Activated CD8-positive, alpha-beta T cell treated with anti-CD3 and anti-CD28 coated beads for 36 hours (primary cell): ENCODE data around the gene MEOX1. TPM values are rescaled to one million over a fixed set of nuclear protein-coding genes. Genes with fewer than 3 reads are reported as not detected.

Experiments
- ATAC-seq: fragments of 200-7000 bp; cut with Tn5 transposase; one replicate; pipeline ENCODE4 v1.10.0; 2021; ENCODE audit warnings: mild to moderate bottlenecking, moderate library complexity
- CTCF ChIA-PET: fragments of 350-600 bp; sonication (Branson Sonifier 250); formaldehyde crosslinking; loops from one replicate; lab custom pipeline; 2021; ENCODE audit warnings: antibody characterized with exemption; lab: Charles Lee
- POLR2A ChIA-PET: fragments of 350-600 bp; sonication (Branson Sonifier 250); formaldehyde crosslinking; loops from one replicate; lab custom pipeline; 2021; ENCODE audit warnings: antibody characterized with exemption; lab: Charles Lee
- DNase-seq: peaks from one replicate; pipeline ENCODE4 v3.0.0-alpha.2; 2020
- H3K27ac Mint-ChIP-seq: one replicate; pipeline ENCODE4 v1.8.0; 2021; ENCODE audit warnings: mild to moderate bottlenecking, mixed read lengths
- H3K27me3 Mint-ChIP-seq: one replicate; pipeline ENCODE4 v1.8.0; 2021; ENCODE audit warnings: mixed read lengths
- H3K36me3 Mint-ChIP-seq: one replicate; pipeline ENCODE4 v1.8.0; 2021; ENCODE audit warnings: low read depth, mixed read lengths
- H3K4me1 Mint-ChIP-seq: one replicate; pipeline ENCODE4 v1.8.0; 2021; ENCODE audit warnings: low read depth, mixed read lengths
- H3K4me3 Mint-ChIP-seq: one replicate; pipeline ENCODE4 v1.8.0; 2021; ENCODE audit warnings: mild to moderate bottlenecking, moderate library complexity, mixed read lengths
- H3K9me3 Mint-ChIP-seq: one replicate; pipeline ENCODE4 v1.8.0; 2021; ENCODE audit warnings: mixed read lengths
- CTCF ChIP-seq: fragments of 200-600 bp; IDR thresholded peaks from one replicate; pipeline ENCODE4 v1.8.0; 2022; ENCODE audit warnings: antibody characterized with exemption, mild to moderate bottlenecking
- intact Hi-C: fragments of 100-400 bp; cut with micrococcal nuclease; formaldehyde crosslinking; loops from one replicate; pipeline ENCODE4 v1.10.0; 2022
- total RNA-seq, 2 experiments: library from RNA; stranded (reverse); gene quantifications; one replicate each; pipeline ENCODE4 v1.2.3, GENCODE V29; 2021

Gene MEOX1
- total RNA-seq, 2 experiments from 2014 or later: 0.45 to 0.47 TPM

DNA sequence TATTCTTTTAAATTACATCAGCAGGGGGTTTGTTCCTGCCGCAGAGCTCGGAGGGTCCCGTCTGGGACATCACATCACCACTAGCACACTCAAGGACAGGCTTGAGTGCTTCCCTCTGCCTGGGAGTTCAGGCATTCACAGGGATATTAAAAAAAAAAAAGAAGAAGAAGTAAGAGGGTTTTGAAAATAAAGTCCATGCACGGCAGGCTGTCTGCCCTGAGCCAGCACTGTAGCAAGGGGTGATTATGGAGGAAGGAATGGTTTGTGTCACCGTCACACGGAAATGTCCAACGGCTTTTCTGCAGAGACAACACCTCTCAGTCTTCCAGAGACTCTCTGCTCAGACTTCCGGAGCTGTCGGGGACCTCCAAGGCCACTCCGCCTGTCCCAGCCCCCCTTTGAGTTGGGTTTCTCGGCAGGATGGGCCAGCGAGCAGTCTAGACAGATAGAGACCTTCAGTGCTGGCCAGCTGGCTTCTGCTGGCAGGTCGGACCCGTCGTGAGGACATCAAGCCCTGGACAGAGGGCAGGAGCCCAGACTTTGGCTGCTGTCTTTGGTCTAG lies 33.6 kb downstream of the MEOX1 start:
- Mint-ChIP-seq H3K4me1 (no peaks in the 10 kb centered on the region), H3K27ac (no peak overlapping the region), H3K4me3 (no peak overlapping the region), H3K27me3 (peaks cover 4% of the 10 kb centered on the region), H3K36me3 (no peaks in the 10 kb centered on the region), H3K9me3 (no peaks in the 10 kb centered on the region)
- ATAC-seq: no peak
- ChIA-PET POLR2A (no interaction called here), CTCF (interaction anchor here (1.0 kb wide), 1 partner anchor 46 kb away, joined by 3 read pairs; no protein-coding TSS in a partner anchor)
- no peak for TF ChIP-seq CTCF
- intact Hi-C loops: no loop called here
- DNase-seq: no peak

DNA sequence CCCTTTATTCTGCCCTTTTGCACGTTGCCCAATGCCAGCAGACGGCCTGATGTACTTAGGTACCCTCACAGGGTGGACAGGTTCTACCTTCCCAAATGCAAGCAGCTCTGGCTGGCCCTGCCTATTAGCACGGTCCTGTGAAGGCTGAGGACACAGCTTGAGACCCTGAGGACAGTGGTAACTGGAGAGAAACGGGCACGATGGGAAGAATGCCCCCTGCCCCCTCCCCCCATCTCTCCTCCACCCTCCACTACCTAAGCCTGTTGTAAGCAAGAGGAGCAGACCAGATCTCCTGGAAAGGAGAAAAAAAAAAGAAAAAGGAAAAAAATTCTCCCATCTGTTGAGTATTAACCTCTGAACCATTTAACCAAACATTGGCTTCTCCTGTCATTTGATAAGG lies 34.1 kb downstream of the MEOX1 start:
- H3K27ac Mint-ChIP-seq: no peak overlapping the region
- DNase-seq (no peak), ATAC-seq (no peak)
- H3K36me3 Mint-ChIP-seq: no peaks in the 10 kb centered on the region
- ChIA-PET POLR2A (no interaction called here), CTCF (interaction anchor here (1.0 kb wide), 1 partner anchor 46 kb away, joined by 3 read pairs; no protein-coding TSS in a partner anchor)
- no peaks in the 10 kb centered on the region for H3K4me1 Mint-ChIP-seq
- no peak overlapping the region for H3K4me3 Mint-ChIP-seq
- intact Hi-C loops: no loop called here
- H3K9me3 Mint-ChIP-seq: no peaks in the 10 kb centered on the region
- no peak for TF ChIP-seq CTCF
- peaks cover 4% of the 10 kb centered on the region for H3K27me3 Mint-ChIP-seq

- Mint-ChIP-seq H3K36me3 (no peaks in the 10 kb centered on the region), H3K9me3 (no peaks in the 10 kb centered on the region), H3K27me3 (peaks cover 4% of the 10 kb centered on the region), H3K27ac (no peak overlapping the region), H3K4me1 (no peaks in the 10 kb centered on the region), H3K4me3 (no peak overlapping the region)
- CTCF ChIA-PET: interaction anchor here (2.3 kb wide), 1 partner anchor 48 kb away, joined by 7 read pairs; no protein-coding TSS in a partner anchor
- intact Hi-C loops: no loop called here
- ATAC-seq: no peak
- DNase-seq: no peak
- POLR2A ChIA-PET: no interaction called here
- no peak for TF ChIP-seq CTCF
Observed at GRCh38 chr17:43626023-43626422, 35.7 kb downstream of the MEOX1 start.

DNA sequence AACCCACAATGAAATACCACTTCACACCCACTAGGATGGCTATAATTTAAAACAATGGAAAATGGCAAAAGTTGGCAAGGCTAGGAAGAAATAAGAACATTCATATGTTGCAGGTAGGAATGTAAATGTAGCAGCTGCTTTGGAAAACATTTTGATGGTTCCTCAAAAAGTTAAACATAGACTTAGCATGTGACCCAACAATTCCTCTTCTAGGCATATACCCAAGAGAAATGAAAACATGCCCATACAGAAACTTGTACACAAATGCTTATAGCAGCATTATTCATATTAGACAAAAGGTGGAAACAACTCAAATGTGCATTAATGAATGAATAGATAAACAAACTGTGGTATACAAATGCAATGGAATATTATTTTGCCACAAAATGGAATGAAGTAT lies 36.1 kb downstream of the MEOX1 start:
- intact Hi-C loops: no loop called here
- Mint-ChIP-seq H3K36me3 (no peaks in the 10 kb centered on the region), H3K4me3 (no peak overlapping the region), H3K4me1 (no peaks in the 10 kb centered on the region), H3K9me3 (no peaks in the 10 kb centered on the region), H3K27ac (no peak overlapping the region), H3K27me3 (peaks cover 4% of the 10 kb centered on the region)
- TF ChIP-seq CTCF: no peak
- ChIA-PET POLR2A (interaction anchor here (0.7 kb wide), 1 partner anchor 859 kb away, joined by 3 read pairs; no protein-coding TSS in a partner anchor), CTCF (interaction anchor here (2.3 kb wide), 1 partner anchor 48 kb away, joined by 7 read pairs; no protein-coding TSS in a partner anchor)
- DNase-seq: no peak
- ATAC-seq: no peak

- H3K27ac Mint-ChIP-seq: no peak overlapping the region
- no peak overlapping the region for H3K4me3 Mint-ChIP-seq
- ATAC-seq (no peak), DNase-seq (no peak)
- POLR2A ChIA-PET: no interaction called here
- no peak for TF ChIP-seq CTCF
- CTCF ChIA-PET: no interaction called here
- no peaks in the 10 kb centered on the region for H3K36me3 Mint-ChIP-seq
- peaks cover 4% of the 10 kb centered on the region for H3K27me3 Mint-ChIP-seq
- no peaks in the 10 kb centered on the region for H3K9me3 Mint-ChIP-seq
- intact Hi-C loops: no loop called here
- H3K4me1 Mint-ChIP-seq: no peaks in the 10 kb centered on the region
Observed at GRCh38 chr17:43620581-43620980, 41.1 kb downstream of the MEOX1 start.
